GM21786 (cell line): Measurements from ENCODE around the gene DNAH11.

ENCODE experiments used
- ATAC-seq: cut with Tn5 transposase; IDR thresholded peaks from one replicate; pipeline ENCODE4 v1.9.1; 2021; ENCODE audit not compliant: unreplicated experiment

Gene DNAH11

DNA sequence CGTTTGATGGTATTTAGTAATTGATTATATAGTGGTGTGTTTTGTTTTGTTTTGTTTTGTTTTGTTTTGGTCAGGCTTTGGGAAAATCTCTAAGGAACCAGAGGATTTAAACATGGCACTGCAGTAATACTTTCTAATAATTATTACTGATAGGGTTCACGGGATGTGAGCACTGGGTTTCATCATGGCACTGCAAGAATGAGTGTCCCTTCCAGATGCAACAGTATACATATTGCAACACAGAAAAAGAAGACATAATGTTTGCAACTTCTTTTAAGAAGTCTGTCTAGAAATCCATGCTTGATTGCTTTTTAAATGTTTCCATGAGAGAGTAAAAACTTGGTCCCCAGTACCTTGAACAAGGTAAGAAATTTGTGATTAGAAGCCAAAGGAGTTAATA is 405.1 kb downstream of the DNAH11 start:
- ATAC-seq, result no peak

DNA sequence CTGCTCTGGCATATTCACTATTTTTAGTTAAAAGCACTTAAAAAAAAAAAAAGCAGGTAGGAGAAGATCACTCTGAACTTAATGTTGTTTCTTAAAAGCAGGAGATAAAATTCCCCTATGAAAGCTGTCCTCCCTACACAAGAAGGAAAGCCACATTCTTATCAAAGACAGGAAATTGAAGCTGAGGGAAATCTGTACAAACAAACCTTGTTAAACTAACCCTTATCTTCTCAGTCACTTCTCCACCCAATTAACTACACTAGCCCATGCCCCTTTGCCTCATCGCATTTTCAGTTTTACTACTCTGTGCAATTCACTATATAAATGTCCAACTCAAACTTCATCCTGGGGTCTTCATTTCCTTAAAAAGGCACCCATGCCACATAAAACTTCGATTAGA is 405.5 kb downstream of the DNAH11 start:
- no peak for ATAC-seq

DNA sequence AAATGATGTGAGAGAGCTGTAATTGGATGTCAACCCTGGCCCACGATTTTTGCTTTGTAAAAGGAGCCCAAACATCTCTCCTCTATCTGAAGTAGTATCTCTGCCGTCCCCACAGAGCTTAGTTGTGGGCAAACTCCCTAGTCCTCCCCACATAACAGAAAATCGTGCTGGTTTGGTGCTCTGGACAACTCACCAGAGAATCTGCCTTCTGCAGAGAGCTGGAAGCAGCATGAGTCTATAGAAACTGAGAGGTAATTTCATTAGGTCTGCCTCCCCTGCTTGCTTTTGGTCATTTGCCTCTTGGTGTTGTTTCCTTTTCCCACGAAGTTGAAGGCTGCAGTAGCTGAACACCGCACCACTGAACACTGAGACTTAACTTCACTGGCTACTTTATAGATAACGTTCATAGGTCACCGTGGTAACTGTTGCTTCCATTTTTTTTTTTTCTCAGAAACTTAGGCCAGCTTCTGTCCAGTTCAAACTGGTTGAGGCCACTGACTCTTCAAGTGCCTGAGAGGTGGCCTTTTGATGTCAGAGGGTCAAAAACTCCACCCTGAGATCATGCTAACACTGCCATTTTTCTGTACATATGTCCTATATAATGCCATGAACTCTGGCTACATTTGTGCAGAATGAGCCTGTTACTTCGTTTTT is 406.2 kb downstream of the DNAH11 start:
- ATAC-seq, result no peak
